AG04450 (cell line): ENCODE measurements around the gene EIF2B1. TPM values are rescaled to one million over a fixed set of nuclear protein-coding genes. Genes with fewer than 3 reads are reported as not detected.

Experiments
- CTCF ChIA-PET: fragments of 300-600, 350-600 bp; formaldehyde crosslinking; extraction: SDS; loops from one replicate; lab custom pipeline; 2022; ENCODE audit warnings: antibody characterized with exemption, inconsistent platforms; lab: Charles Lee
- POLR2A ChIA-PET: fragments of 350-600 bp; formaldehyde crosslinking; extraction: SDS; loops from one replicate; lab custom pipeline; 2021; ENCODE audit warnings: antibody characterized with exemption, inconsistent platforms; lab: Yijun Ruan, JAX
- DNase-seq: peaks from one replicate; pipeline ENCODE4 v3.0.0-alpha.2; 2011; ENCODE audit warnings: low read depth, low spot score
- H3K27ac ChIP-seq: one replicate; pipeline ENCODE4 v1.5.1; 2012; ENCODE audit warnings: low read depth, low read length, control low read depth
- H3K27me3 ChIP-seq: one replicate; pipeline ENCODE4 v1.6.0; 2012; ENCODE audit warnings: low read length; ENCODE audit not compliant: control insufficient read depth, insufficient read depth
- H3K4me3 ChIP-seq: 2 replicates; pipeline ENCODE4 v1.5.1; 2011; ENCODE audit warnings: mild to moderate bottlenecking, low read depth, low read length, control low read depth
- H3K9me3 ChIP-seq: 2 replicates; pipeline ENCODE4 v1.5.1; 2012; ENCODE audit warnings: low read length; ENCODE audit not compliant: control insufficient read depth, insufficient read depth
- CTCF ChIP-seq: IDR thresholded peaks from 2 replicates; pipeline ENCODE4 v1.5.1; 2011; ENCODE audit warnings: low read depth, low read length, control low read depth, inconsistent platforms
- polyA plus RNA-seq: library from polyadenylated mRNA; depleted of rRNA; stranded (reverse); fragments of >200 nt; gene quantifications from 2 replicates; pipeline ENCODE4 v1.2.3, GENCODE V29; 2011

The EIF2B1 gene
- polyA plus RNA-seq, 1 experiment: 36.6 TPM

GRCh38 chr12:123601602-123602489 lies 31.6 kb downstream of the EIF2B1 start, which contains the start of gene DDX55:
Gene DDX55 (plus strand): TSS chr12:123602099. CDS start chr12:123602149, 50 bp downstream.
- DNase-seq: peak; percentile 47
- ChIA-PET CTCF (interaction anchor here (1.3 kb wide), 1 partner anchor 17 kb away, joined by 4 read pairs; no protein-coding TSS in a partner anchor), POLR2A (interaction anchor here (0.6 to 1.0 kb wide), 4 partner anchors 32 to 596 kb away, joined by 3 to 4 read pairs (median 4); partner anchors contain the start of genes EIF2B1, GTF2H3, MPHOSPH9 and MTRFR)
- peak; percentile 38 for TF ChIP-seq CTCF
- H3K27ac ChIP-seq: peak within 1 kb of the TSS; percentile 80
- peaks cover 4% of the 10 kb centered on the region; the same call in 1 of the 2 replicates for H3K9me3 ChIP-seq
- no peaks in the 10 kb centered on the region for H3K27me3 ChIP-seq
- peak within 1 kb of the TSS; percentile 100 for H3K4me3 ChIP-seq

GRCh38 chr12:123599721-123600120 lies 33.8 kb downstream of the EIF2B1 start:
- no peak for TF ChIP-seq CTCF
- no peak for DNase-seq
- Histone ChIP-seq H3K4me3 (no peak overlapping the region), H3K27me3 (no peaks in the 10 kb centered on the region), H3K27ac (no peak overlapping the region), H3K9me3 (peaks cover 4% of the 10 kb centered on the region; the same call in 1 of the 2 replicates)
- CTCF ChIA-PET: no interaction called here
- POLR2A ChIA-PET: no interaction called here

- POLR2A ChIA-PET: no interaction called here
- H3K27me3 ChIP-seq: no peaks in the 10 kb centered on the region
- CTCF ChIA-PET: no interaction called here
- no peak for DNase-seq
- peaks cover 4% of the 10 kb centered on the region; the same call in 1 of the 2 replicates for H3K9me3 ChIP-seq
- no peak for TF ChIP-seq CTCF
- H3K27ac ChIP-seq: no peak overlapping the region
- H3K4me3 ChIP-seq: no peak overlapping the region
Observed at GRCh38 chr12:123599310-123599709, 34.2 kb downstream of the EIF2B1 start.

GRCh38 chr12:123598522-123598921 lies 35.0 kb downstream of the EIF2B1 start:
- Histone ChIP-seq H3K9me3 (peaks cover 4% of the 10 kb centered on the region; the same call in 1 of the 2 replicates), H3K4me3 (no peak overlapping the region), H3K27me3 (no peaks in the 10 kb centered on the region), H3K27ac (no peak overlapping the region)
- no peak for DNase-seq
- no peak for TF ChIP-seq CTCF
- CTCF ChIA-PET: no interaction called here
- POLR2A ChIA-PET: no interaction called here

- POLR2A ChIA-PET: no interaction called here
Observed at GRCh38 chr12:123597100-123597499, 36.4 kb downstream of the EIF2B1 start.

More at GRCh38 chr12:123597100-123597499, 36.4 kb downstream of the EIF2B1 start:
- Histone ChIP-seq H3K27ac (no peak overlapping the region), H3K27me3 (no peaks in the 10 kb centered on the region), H3K4me3 (no peak overlapping the region), H3K9me3 (peaks cover 2% of the 10 kb centered on the region; the same call in 1 of the 2 replicates)
- no peak for DNase-seq
- no peak for TF ChIP-seq CTCF
- CTCF ChIA-PET: no interaction called here
